ENCODE measurements around the gene FCN1. TPM values are rescaled to one million over a fixed set of nuclear protein-coding genes. Genes with fewer than 3 reads are reported as not detected.

FCN1 gene
- total and polyA plus RNA-seq, 3 donors from 2014 or later: 0.19 to 8.0 TPM; not detected in 1

DNA sequence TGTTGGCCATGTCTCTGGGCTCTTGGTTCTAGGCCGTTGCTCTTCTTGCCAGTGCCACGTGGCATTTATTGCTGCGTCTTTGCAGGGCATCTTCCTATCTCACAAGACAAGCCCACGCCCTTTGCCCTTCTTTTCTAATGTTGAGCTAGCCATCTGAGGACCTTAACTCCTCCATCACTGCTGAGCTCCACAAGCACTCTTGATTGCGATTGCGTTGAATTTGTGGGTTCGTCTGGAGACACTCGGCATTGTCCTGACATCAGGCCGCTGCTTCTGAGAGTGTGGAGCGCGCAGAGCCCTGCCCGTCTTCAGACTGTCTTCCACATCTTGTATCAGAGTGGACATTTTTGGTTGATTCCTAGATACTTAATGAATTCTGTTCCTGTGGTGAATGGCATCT lies 14.5 kb upstream of the FCN1 start:
- Histone ChIP-seq H3K36me3 (ENCODE audit: low read depth, missing control alignments) (no peaks in the 10 kb centered on the region), H3K27me3 (no peaks in the 10 kb centered on the region), H3K27ac (no peak overlapping the region), H3K9me3 (no peaks in the 10 kb centered on the region), H3K4me1 (no peaks in the 10 kb centered on the region), H3K4me3 (no peak overlapping the region)
- intact Hi-C loops (cut with DNase I; ENCODE audit: low total_unique reads): no loop called here
- WGBS, 2 donors: 94 to 95% methylated on average over 12 of the region's 12 CpGs
- DNase-seq: no peak
- TF ChIP-seq POLR2A (IDR thresholded peaks at IDR 0.05): no peak
- TF ChIP-seq, protein P1, sequence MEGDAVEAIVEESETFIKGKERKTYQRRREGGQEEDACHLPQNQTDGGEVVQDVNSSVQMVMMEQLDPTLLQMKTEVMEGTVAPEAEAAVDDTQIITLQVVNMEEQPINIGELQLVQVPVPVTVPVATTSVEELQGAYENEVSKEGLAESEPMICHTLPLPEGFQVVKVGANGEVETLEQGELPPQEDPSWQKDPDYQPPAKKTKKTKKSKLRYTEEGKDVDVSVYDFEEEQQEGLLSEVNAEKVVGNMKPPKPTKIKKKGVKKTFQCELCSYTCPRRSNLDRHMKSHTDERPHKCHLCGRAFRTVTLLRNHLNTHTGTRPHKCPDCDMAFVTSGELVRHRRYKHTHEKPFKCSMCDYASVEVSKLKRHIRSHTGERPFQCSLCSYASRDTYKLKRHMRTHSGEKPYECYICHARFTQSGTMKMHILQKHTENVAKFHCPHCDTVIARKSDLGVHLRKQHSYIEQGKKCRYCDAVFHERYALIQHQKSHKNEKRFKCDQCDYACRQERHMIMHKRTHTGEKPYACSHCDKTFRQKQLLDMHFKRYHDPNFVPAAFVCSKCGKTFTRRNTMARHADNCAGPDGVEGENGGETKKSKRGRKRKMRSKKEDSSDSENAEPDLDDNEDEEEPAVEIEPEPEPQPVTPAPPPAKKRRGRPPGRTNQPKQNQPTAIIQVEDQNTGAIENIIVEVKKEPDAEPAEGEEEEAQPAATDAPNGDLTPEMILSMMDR (IDR thresholded peaks at IDR 0.05): no peak

DNA sequence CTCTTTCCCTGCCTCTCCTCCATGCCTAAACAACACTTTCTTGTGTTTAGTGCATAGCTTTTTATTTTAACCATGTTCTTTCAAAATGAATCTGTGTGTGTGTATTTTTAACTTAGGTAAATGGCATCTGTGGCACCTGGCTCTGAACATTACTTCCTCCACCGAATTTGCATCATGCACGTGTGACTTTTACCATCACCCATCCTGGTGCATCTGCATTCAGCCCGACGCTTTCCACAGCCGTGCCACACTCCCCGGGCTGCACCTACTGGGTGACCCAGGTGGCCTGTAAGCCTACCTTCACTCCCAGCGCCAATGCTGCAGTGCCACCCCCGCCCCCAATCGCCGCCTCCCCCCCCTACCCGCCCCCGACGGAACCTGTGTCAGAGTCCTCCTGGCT lies 12.7 kb upstream of the FCN1 start:
- no peaks in the 10 kb centered on the region for H3K9me3 ChIP-seq
- intact Hi-C loops (cut with DNase I; ENCODE audit: low total_unique reads): no loop called here

DNA sequence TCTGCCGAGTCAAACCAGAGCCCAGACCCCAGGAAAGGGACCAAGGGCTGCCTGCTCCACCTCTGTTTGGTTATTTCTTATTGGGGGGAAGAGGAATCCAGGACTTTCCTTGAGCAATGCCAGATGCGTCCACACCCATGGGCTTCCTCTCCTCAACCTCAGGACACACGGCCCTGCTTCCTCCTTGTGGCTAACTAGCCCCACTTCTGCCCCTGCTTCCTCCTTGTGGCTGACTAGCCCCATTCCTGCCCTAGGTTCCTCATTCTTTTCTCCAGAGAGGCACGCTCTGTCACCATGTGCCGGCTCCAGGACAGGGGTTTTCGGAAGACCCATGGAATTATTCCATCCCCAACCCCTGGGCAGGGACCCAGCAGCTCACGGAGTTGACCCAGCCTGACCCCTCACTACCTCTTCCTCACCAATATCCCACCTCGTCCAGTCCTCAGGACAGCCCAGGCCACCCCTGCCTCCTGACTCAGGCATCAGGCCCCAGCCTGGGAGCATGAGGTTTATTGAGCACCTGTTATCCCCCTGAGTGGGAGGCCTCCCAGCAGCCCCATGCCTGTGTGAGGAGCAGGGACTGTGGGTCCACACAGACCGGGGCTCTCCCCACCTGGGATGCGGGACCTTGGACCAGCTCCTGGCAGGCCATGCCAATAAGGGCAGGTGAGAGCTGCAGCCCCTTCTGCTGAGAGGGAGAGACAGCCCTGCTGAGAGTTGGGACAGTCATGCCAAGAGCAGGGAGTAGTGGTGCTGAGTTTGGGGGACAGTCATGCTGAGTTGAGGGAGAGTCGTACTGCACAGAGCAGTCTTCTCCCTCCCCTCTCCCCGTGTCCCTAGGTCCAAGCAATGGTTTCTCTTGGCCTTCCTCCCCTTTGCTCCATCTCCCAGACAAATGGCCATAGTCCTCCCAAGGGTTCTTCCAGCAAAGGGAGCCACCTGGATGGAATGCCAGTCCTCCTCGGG lies 11.8 kb upstream of the FCN1 start:
- Histone ChIP-seq H3K27me3 (no peaks in the 10 kb centered on the region), H3K27ac (no peak overlapping the region), H3K36me3 (ENCODE audit: low read depth, missing control alignments) (no peaks in the 10 kb centered on the region), H3K9me3 (no peaks in the 10 kb centered on the region), H3K4me3 (no peak overlapping the region), H3K4me1 (no peaks in the 10 kb centered on the region)
- DNase-seq: peak; percentile 32
- intact Hi-C loops (cut with DNase I; ENCODE audit: low total_unique reads): no loop called here
- 76 to 93% methylated on average over 10 to 13 of the region's 13 CpGs for WGBS, 2 donors
- TF ChIP-seq, protein P1 (IDR thresholded peaks at IDR 0.05): no peak
- no peak for TF ChIP-seq POLR2A (IDR thresholded peaks at IDR 0.05)

More for the DNA sequence above, 12.7 kb upstream of the FCN1 start:
- no peak overlapping the region for H3K27ac ChIP-seq
- no peaks in the 10 kb centered on the region for H3K36me3 ChIP-seq (ENCODE audit: low read depth, missing control alignments)
- no peak for DNase-seq
- 76 to 82% methylated on average over 13 of the region's 13 CpGs for WGBS, 2 donors
- H3K4me1 ChIP-seq: no peaks in the 10 kb centered on the region
- no peak for TF ChIP-seq POLR2A (IDR thresholded peaks at IDR 0.05)
- TF ChIP-seq, protein P1 (IDR thresholded peaks at IDR 0.05): no peak
- H3K4me3 ChIP-seq: no peak overlapping the region
- H3K27me3 ChIP-seq: no peaks in the 10 kb centered on the region

DNA sequence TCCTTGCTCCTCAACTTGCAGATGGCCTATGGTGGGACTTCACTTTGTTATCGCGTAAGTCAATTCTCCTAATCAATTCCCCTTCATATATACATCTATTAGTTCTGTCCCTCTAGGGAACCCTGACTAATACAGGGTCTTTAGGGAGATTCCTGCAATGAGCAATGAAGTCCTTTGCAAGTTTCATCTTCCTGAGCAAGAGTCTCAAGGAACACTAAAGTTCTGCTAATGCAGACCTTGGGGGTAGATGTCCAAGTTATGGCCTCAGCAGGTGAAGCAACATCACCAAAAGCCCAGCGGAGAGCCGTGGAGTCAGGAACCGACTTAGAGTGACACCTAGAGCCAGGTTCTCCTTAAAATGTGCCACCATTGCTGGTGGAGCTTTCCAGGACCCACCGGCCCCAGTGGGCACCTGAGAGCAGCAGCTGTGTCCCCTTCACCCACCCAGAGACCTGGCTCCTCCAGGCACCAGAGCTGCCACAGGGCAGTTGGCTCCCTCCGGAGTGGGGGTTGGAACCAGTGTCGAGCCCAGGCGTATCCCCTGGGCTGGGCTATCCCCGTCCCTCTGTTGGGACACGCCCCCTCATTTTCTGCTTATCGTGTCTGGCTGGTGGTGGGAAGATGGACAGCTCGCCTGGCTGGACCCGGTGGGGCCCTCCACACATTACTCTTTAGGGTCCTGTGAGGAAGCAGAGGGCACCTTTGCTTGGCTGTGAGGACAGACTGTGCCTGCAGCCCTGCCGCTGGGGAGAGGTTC lies 10.9 kb upstream of the FCN1 start:
- WGBS, 2 donors: 74 to 76% methylated on average over 10 to 15 of the region's 15 CpGs
- intact Hi-C loops (cut with DNase I; ENCODE audit: low total_unique reads): no loop called here
- Histone ChIP-seq H3K9me3 (no peaks in the 10 kb centered on the region), H3K27ac (no peak overlapping the region), H3K27me3 (no peaks in the 10 kb centered on the region), H3K4me3 (no peak overlapping the region), H3K4me1 (no peaks in the 10 kb centered on the region), H3K36me3 (ENCODE audit: low read depth, missing control alignments) (no peaks in the 10 kb centered on the region)
- TF ChIP-seq, protein P1 (IDR thresholded peaks at IDR 0.05): no peak
- no peak for TF ChIP-seq POLR2A (IDR thresholded peaks at IDR 0.05)
- no peak for DNase-seq

All from testis (tissue), 3 donors.